NCI-H1048 (cell line): ENCODE measurements around the gene ZNF304.

Experiments
- DNase-seq: peaks from one replicate; lab custom pipeline; 2025; lab: John Stamatoyannopoulos, UW

Gene ZNF304

DNA sequence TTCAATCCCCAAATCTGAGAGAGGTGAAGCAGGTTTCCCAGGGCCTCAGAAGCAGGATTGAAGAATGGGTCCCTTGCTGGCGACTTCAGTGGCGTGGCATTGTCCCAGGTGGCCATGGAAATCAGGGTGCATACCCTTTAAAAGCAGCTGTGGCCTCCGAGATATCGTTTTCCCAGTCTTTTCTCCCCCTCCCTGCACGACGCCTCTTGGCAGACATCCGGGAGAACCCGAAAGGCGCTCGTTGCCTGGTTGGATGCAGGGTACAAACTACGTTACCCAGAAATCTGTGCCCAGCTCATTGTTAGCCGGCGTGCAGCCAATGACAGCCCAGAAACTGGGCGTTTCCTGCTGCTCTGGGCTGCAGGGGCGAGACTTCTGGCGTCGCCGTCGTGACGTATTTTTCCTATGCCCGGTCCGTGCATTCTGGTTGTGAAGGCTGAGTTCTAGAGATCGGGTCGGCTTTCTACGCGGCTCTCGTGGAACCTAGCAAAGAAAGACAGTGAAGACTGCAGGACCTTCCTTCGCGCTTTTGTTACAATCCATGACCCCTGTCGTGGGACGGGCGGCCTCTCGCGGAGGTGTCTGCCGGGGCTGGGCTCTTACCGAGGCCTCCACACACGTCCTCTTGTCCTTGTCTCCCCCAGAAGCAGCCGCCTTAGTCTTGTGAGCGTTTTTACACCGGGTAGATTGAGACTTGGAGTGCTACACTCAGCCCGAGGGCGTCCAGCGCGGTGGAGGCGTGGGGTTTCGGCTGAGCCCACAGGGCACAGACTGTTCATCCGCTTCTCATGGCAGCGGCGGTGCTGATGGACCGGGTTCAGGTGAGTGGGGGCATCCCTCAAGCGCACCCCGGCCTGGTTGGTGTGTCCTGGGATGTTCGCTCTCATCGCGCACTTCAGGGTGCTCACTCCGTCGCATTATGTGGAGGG, at the start of gene ZNF304:
Gene ZNF304 (plus strand): TSS at position 395 of the 929 bp plus-strand sequence. CDS start 394 bp downstream, at position 789.
- peak; percentile 87 for DNase-seq

DNA sequence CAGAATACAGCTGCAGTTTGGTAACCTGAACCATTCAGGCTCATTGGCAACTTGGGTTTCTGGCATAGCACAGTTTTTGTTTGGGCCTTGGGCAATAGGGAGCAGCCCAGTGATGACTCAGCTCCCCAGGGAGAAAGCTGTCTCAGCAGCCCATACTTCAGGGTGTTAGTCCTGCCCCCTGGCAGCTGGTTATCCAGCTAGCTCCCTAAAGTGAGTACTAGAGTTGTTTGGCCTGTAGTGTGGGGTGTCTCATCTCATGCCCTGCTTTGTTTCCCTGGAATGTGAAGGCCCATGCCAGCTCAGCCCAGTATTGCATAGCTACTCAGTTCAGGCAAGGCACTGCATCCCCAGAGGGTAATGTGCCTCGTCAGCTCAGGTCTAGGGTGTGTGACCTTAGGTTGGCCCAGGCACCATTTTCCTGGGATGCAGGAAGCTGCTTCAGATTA, 49.0 kb upstream of the ZNF304 start:
- DNase-seq, result no peak

DNA sequence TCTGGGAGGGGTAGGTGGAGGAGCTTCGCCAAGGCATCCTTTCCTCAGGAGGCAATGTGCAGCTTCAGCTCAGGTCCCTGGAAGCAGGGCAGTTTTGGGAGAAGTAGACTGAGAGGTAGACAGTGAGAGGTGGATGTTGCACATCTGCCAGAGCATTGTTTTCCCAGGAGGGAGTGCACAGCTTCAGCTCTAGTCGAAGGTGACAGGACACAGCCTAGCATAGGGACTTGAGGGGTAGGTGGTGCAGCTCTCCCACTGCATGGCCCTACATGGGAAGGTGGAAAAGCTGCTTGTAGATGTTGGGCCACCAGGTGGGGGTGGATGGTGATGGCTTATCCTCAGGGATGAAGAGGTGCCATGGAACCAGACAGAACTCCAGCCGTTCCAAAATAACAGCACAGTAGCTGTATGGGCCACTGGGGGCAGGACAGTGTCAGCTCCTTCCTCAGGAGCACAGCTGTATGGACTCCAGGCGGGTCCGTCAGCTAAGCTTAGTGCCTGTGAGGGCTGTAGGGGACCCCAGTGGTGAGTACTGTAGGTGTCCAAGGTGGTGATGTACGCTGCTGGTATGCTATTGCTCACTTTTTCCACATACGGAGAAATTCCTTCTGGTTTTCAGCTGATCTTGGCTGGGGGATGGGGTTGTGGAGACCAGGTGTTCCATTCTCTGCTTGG, 48.2 kb upstream of the ZNF304 start:
- DNase-seq, result no peak

DNA sequence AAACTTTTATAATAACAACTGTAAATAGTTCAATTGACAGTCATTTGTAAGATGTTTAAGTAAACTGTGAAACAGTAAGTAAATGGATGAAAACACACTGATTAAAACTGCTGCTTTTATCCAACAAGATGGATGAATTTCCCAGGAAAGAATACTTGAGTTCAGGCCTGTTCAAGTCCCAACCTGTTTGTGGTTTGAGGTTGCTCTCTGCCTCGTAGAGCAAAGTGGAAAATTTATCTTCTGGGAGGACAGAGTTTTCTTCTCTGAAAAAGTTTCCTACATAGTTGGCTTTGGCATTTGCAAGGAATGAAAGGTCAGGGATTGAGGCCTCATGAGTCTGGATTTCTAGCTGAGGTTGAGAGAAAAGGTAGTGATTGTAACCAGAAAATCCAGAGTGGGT, 46.0 kb upstream of the ZNF304 start:
- no peak for DNase-seq

DNA sequence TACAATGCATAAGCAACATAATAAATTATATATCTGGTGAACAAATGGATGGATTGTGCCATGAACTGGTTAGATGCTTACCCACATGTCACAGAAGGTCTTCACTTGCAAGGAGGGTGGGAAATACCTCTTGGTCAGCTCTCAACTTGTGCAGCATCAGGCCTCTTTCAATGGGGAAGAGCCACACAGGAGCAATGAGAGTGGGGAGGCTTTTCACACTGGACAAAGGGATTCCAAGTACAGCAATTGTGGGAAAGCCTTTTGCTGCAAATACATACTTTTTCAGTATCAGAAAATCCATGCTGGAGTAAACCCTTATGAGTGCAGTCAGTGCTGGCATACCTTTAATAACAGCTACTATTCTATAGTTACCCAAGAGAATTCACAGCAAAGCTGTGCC, 42.6 kb upstream of the ZNF304 start:
- DNase-seq, result no peak

DNA sequence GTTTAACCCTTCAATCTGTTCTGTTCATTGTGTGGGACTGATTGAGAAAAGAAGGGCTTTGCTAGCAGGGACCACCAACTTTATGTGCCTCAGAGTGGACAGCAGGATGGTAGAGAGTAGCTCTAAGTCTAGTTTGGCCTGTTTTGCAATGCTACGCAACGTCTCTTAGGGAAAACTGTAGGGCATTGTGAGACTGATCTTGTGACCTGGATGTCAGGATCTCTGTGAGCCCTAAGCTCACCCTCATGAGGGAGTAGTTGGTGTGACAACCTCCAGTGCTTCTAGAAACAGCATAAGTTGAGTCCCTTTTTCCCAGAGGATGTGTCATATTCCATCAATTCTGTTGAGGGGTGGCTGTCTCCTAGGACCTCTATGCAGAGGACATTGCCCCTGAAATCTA, 40.3 kb upstream of the ZNF304 start:
- no peak for DNase-seq

DNA sequence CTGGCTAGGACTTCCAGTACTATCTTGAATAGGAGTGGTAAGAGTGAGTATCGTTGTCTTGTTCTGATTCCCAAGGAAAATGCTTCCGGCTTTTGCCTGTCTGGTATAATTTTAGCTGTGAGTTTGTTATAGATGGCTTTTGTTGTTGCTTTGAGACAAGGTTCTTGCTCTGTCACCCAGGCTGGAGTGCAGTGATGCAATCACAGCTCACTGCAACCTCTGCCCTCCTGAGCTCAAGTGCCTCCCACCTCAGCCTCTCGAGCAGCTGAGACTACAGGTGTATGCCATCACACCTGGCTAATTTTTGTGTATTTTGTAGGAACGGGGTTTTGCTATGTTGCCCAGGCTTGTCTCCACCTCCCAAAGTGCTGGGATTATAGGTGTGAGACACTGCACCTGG, 36.9 kb upstream of the ZNF304 start:
- DNase-seq, result no peak

DNA sequence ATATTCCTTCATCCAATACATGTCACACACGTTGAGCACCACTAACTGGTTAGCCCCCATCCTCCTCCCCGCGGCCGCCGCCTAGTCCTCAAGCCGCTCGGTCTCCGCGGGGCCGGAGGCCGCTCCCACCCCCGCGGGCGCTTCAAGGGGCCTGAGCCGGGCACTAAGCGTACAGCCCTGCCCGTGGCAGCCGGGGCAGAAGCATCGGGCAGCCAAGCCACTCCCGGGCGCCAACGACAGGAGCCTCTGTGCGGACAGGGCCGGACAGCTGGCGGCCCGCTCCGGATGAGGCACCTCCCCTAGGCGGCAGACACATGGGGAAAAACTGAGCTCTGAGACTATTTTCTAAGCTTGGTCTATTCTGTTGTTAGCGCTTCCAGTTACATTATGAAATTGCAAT, 33.6 kb upstream of the ZNF304 start:
- DNase-seq, result no peak

DNA sequence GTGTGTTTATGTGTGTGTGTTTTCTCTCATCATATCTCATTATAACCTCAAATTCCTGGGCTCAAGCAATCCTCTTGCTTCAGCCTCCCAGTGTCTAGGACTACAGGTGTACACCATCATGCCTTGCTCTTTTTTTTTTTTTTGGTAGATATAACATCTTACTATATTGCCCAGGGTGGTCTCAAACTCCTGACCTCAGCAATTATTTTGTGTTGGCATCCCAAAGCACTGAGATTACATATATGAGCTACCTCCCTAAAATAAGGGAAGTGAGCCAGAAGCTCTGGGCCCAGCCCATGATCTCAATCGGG, 31.2 kb upstream of the ZNF304 start:
- DNase-seq, result no peak

DNA sequence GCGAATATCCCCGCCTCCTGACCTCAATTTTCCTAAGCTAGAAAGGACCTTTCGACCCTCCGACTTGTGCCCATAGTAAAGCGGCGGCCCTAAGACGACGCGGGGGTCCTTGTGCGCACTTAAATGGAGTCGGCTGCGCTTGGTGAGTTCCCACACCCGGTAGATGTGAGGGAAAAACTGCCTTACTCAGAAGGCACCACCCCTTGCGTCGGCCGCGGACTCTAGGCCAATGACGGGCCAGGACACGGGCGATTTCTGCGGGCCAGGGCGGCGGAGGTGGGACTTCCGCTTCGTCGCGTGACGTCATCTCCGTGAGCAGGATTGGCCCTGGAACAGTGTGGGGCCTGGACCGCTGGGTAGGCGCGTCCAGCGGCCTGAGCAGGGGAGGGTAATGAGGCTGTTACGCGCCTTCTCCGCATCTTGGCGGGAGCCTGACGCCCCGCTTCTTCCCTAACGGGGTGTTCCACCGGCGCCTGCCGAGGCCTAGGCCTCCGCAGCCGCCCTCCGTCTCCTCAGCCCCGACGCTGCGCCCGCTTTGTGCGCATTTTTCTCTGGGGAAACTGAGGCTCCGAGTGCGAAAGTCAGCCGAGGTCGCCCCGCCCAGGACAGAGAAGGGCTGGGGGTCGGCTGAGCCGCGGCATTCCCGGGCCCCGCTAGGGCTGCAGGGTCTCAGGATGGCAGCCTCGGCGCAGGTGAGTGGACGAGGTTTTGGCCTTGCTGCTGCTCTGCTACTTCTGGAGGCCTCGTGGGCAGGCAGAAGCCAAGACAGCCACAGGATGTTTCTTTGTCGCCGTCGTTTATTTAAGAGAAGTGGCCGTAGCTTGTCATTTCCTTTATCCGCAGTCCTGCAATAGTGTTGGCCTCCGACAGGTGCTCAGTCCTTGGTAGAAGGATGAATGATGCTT, 30.6 kb upstream of the ZNF304 start, which contains the start of gene ZNF543:
Gene ZNF543 (plus strand): TSS at position 293 of the 905 bp plus-strand sequence. CDS start 382 bp downstream, at position 675.
- peak; percentile 84 for DNase-seq

DNA sequence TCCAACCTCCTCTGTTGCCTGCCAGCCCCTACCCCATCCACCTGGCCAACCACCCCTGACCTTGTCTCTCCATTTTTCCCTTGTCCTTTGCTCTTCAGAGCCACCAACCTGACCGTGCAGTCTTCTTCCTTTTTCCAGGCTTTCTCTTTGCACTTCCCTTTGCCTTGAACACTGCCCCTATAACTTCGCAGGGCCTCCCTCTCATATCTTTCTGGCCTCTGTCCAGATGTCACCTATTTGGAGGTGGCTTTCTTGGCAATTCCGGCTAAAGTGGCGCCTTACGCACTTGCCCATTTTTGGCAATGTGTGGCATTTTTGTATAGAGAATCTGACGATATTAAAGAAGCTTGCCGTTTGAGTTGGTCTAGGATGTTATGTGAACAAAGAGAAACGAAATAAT, 30.0 kb upstream of the ZNF304 start:
- DNase-seq, result no peak

DNA sequence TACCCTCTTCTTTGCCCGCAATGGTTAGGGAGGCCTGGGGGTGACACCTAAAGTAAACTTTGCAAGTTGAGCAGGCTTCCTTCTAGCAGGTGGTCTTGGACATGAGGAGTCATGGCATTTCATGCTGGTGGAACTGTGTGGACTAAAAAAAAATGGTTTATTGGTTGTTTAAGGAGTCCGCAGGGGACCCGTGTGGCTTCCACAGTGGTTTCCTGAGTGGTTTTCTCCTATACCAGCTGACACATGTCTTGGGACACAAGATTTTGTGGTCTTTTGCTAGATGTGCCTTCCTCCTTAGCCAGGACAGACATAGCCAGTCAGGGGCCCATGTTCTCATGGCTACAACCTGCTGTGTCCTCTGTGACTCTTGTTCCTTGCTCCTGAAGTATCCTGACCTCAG, 29.3 kb upstream of the ZNF304 start:
- DNase-seq, result no peak

DNA sequence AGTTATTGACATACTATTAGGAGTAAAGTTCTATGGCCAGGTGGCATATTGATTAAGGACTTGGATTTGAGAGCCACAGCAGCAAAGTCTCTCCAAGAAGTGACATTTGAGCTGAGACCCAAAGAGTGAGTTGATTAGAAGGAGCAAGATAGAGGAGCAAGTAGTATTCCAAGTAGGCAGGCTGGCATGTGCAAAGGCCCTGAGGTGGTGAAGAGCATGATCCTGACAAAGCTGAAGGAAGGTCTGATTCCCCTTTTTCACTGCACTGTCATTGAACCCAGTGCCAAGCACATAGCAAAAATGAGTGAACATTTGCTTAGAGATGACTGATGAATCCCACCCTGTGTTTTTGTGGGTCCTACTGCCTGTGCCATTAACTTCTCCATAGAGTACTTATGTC, 26.1 kb upstream of the ZNF304 start:
- no peak for DNase-seq

DNA sequence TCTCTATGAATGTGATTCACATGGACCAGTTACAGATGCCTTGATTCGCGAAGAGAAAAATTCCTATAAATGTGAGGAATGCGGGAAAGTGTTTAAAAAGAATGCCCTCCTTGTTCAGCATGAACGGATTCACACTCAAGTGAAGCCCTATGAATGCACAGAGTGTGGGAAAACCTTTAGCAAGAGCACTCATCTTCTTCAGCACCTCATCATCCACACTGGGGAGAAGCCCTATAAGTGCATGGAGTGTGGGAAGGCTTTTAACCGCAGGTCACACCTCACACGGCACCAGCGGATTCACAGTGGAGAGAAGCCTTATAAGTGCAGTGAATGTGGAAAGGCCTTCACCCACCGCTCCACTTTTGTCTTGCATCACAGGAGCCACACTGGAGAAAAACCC, 23.1 kb upstream of the ZNF304 start:
- DNase-seq, result no peak

DNA sequence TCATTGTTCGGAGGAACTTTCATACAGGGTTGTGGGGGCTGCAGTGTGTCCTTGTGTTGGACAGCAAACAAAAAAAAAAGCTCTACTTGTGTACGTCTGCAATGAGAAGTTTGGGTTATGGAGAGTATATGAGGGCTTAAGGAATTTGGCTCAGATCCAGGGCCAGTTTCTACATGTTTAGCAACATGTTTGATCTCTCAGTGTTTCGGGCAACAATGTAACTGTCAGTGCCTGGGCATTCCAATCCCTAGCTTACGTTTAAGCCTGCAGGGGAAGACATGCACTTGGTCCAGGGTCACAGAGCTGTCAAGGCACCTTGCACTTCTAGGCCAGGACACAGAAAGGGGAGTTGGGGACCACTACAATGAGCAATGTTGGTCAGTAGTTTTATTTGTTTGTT, 16.9 kb upstream of the ZNF304 start:
- DNase-seq, result no peak

DNA sequence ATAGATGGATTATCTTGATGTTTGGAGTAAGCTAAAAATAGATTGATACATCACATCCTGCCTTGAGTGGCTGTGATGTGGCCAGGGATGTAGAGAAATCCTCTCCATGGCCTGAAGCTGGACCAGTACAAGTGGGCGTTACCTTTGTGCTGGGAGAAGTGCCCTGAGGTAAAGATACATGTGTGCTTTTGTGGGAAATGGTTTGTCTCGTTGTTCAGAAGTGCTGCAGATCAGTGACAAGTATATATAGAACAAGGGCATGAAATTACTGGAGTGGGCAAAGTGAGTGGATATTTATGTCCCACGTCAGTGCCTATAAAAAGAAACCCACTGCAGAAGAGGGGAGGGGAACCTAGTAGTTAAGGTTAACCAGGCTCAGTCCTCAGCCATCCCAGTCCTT, 12.2 kb upstream of the ZNF304 start:
- DNase-seq, result no peak

DNA sequence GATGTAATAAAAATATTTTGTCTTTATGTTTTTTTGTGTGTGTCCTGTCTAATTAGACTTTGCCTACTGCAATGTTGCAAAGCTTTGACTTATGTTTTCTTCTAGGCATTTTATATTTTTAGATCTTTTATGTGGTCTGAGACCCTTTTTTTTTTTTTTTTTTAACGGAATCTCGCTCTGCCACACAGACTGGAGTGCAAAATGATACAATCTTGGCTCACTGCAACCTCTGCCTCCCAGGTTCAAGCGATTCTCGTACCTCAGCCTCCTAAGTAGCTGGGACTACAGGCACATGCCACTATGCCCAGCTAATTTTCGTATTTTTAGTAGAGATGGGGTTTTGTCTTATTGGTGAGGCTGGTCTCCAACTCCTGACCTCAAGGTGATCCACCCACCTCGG, 8.5 kb upstream of the ZNF304 start:
- no peak for DNase-seq

DNA sequence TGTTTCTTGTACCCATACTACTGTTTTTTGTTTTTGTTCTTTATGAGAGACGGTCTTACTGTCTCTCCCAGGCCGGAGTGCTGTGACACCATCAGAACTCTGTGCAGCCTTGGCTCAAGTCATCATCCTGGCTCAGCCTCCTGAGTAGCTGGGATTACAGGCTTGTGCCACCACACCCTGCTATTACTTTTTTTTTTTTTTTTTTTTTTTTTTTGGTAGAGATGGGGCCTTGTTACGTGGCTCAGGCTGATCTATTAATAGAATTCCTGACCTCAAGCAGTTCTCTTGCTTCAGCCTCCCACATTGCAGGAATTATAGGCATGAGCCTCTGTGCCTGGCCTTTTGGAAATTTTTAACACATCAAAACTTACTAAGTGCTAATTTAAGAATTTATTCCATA, 2.9 kb upstream of the ZNF304 start:
- DNase-seq, result no peak

DNA sequence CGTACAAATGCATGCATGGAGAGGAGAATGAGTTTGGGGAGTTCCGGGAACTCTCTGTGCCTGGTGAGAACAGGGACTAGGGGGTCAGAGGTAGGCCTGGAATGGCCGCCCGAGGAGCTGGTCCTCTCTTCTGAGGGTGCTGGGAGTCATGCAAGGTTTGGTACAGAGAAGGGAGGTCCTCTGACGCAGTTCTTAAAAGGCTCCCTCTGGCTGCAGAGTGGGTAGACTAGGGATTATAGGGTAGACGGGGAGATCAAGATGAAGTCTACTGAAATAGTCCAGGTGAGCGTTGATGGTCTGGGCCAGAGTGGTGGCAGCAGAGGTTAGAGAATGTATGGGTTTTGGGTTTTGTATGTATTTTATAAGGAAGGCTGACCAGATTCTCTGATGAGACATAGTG, 796 bp downstream of the ZNF304 start:
- no peak for DNase-seq

DNA sequence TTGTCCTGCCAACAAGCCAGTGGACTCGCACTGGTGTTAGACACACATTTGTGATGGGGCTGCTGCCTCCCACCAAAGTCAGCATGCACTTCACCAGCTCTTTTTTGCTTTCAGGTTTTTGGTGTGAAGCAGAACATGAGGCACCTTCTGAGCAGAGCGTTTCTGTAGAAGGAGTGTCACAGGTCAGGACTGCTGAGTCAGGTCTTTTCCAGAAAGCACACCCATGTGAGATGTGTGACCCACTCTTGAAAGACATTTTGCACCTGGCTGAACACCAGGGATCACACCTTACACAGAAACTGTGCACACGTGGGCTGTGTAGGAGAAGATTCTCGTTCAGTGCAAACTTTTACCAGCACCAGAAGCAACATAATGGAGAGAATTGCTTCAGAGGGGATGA, 4.8 kb downstream of the ZNF304 start:
- no peak for DNase-seq

DNA sequence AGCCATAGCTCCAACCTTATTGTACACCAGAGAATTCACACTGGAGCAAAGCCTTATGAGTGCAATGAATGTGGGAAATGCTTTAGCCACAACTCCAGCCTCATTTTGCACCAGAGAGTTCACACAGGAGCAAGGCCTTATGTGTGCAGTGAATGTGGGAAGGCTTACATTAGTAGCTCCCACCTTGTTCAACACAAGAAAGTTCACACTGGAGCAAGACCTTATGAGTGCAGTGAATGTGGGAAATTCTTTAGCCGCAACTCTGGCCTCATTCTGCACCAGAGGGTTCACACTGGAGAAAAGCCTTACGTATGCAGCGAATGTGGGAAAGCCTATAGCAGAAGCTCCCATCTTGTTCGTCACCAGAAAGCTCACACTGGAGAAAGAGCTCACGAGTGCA, 6.3 kb downstream of the ZNF304 start:
- DNase-seq, result no peak

DNA sequence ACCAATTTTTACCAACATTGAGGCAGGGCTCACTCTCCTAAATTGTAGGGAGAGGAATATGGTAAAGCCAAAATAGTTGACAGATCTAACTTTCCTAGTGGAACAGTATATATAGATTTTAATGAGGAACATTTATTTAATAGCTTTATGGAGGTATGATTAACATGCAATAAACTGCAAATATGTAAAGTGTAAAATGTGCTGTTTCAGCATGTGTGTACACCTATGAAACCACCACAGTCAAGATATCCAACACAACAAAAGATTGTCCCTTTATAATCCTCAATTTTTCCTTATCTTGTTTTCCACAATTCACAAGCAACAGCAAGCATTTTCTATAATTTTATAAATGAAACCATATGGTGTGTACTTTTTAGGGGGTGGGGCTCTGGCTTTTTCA, 8.2 kb downstream of the ZNF304 start:
- DNase-seq, result no peak
